ENCODE results near the gene CRTC1. TPM values are rescaled to one million over a fixed set of nuclear protein-coding genes. Genes with fewer than 3 reads are reported as not detected.

The CRTC1 gene
- total RNA-seq, 2 donors from 2014 or later = 4.0 to 5.8 TPM

GRCh38 chr19:18790566-18791314 lies 107.3 kb downstream of the CRTC1 start, which contains the start of gene COMP:
COMP (minus strand) TSS chr19:18791305; CDS start chr19:18791269, 36 bp downstream.
- Histone ChIP-seq H3K27me3 (peaks cover 41 to 46% of the 10 kb centered on the region in 2 donors), H3K4me1 (peaks cover 0 to 57% of the 10 kb centered on the region in 2 donors), H3K9me3 (no peaks in the 10 kb centered on the region), H3K27ac (no peak within 1 kb of the TSS), H3K36me3 (no peaks in the 10 kb centered on the region), H3K4me3 (peak within 1 kb of the TSS in 1 of 2 donors; percentile 41)
- no peak for DNase-seq (ENCODE audit: low spot score)
- TF ChIP-seq CTCF (IDR thresholded peaks at IDR 0.05) = no peak

- no peak for DNase-seq (ENCODE audit: low spot score)
- Histone ChIP-seq H3K4me3 (peak overlapping the region in 1 of 2 donors; percentile 41), H3K4me1 (peaks cover 0 to 52% of the 10 kb centered on the region in 2 donors)
Measured at GRCh38 chr19:18791315-18791678, 107.8 kb downstream of the CRTC1 start.

GRCh38 chr19:18792661-18793060 lies 109.2 kb downstream of the CRTC1 start:
- TF ChIP-seq CTCF (IDR thresholded peaks at IDR 0.05) = no peak
- Histone ChIP-seq H3K9me3 (no peaks in the 10 kb centered on the region), H3K4me3 (no peak overlapping the region), H3K36me3 (no peaks in the 10 kb centered on the region), H3K27me3 (peaks cover 35 to 37% of the 10 kb centered on the region in 2 donors), H3K4me1 (peaks cover 0 to 44% of the 10 kb centered on the region in 2 donors), H3K27ac (no peak overlapping the region)
- DNase-seq (ENCODE audit: low spot score) = no peak

More at GRCh38 chr19:18791315-18791678, 107.8 kb downstream of the CRTC1 start:
- no peak overlapping the region for H3K27ac ChIP-seq
- H3K36me3 ChIP-seq = no peaks in the 10 kb centered on the region
- H3K9me3 ChIP-seq = no peaks in the 10 kb centered on the region
- no peak for TF ChIP-seq CTCF (IDR thresholded peaks at IDR 0.05)
- peaks cover 41 to 46% of the 10 kb centered on the region in 2 donors for H3K27me3 ChIP-seq

GRCh38 chr19:18793144-18794028 lies 109.9 kb downstream of the CRTC1 start:
- Histone ChIP-seq H3K4me1 (peaks cover 0 to 36% of the 10 kb centered on the region in 2 donors), H3K36me3 (no peaks in the 10 kb centered on the region), H3K27ac (no peak overlapping the region), H3K4me3 (no peak overlapping the region), H3K9me3 (no peaks in the 10 kb centered on the region), H3K27me3 (peaks cover 27 to 31% of the 10 kb centered on the region in 2 donors)
- DNase-seq (ENCODE audit: low spot score) = no peak
- TF ChIP-seq CTCF (IDR thresholded peaks at IDR 0.05) = no peak

- H3K36me3 ChIP-seq = no peaks in the 10 kb centered on the region
Measured at GRCh38 chr19:18794029-18794313, 110.5 kb downstream of the CRTC1 start.

More at GRCh38 chr19:18794029-18794313, 110.5 kb downstream of the CRTC1 start:
- Histone ChIP-seq H3K9me3 (no peaks in the 10 kb centered on the region), H3K4me3 (no peak overlapping the region), H3K27ac (no peak overlapping the region), H3K27me3 (peaks cover 21 to 30% of the 10 kb centered on the region in 2 donors), H3K4me1 (peaks cover 0 to 31% of the 10 kb centered on the region in 2 donors)
- no peak for TF ChIP-seq CTCF (IDR thresholded peaks at IDR 0.05)
- no peak for DNase-seq (ENCODE audit: low spot score)
